PC-3 (cell line): ENCODE results near the gene ZSCAN12. TPM values are rescaled to one million over a fixed set of nuclear protein-coding genes. Genes with fewer than 3 reads are reported as not detected.

Source experiments
- ATAC-seq: fragments of 200-7000 bp; cut with Tn5 transposase; 2 replicates; pipeline ENCODE4 v1.9.1; 2020; ENCODE audit warnings: mild to moderate bottlenecking, moderate library complexity
- BruUV-seq: library from RNA; stranded (reverse); fragments of 400-500 nt; replicated peaks from 2 replicates; lab custom pipeline; 2021; lab: Mats Ljungman, UMichigan
- CTCF ChIA-PET: fragments of 300-600 bp; sonication (Branson Sonifier 250); formaldehyde crosslinking; loops from one replicate; lab custom pipeline; 2022; ENCODE audit warnings: antibody characterized with exemption; lab: Charles Lee
- POLR2A ChIA-PET: fragments of 300-600 bp; sonication (Branson Sonifier 250); formaldehyde crosslinking; loops from one replicate; lab custom pipeline; 2022; ENCODE audit warnings: antibody characterized with exemption; ENCODE audit not compliant: unreplicated experiment; lab: Charles Lee
- DNase-seq: peaks from one replicate; pipeline ENCODE4 v3.0.0-alpha.2; 2015
- H2AFZ ChIP-seq: fragments of 300-600 bp; sonication (generic); 2 replicates; pipeline ENCODE4 v1.6.0; 2016; ENCODE audit warnings: antibody characterized with exemption, low read length
- H3F3A ChIP-seq: fragments of 300-600 bp; sonication (generic); one replicate; pipeline ENCODE4 v1.6.0; 2017; ENCODE audit warnings: antibody characterized with exemption, low read length, control low read depth, mild to moderate bottlenecking; ENCODE audit not compliant: unreplicated experiment
- H3K27ac ChIP-seq: fragments of 300-600 bp; sonication (generic); 2 replicates; pipeline ENCODE4 v1.5.1; 2016; ENCODE audit warnings: mild to moderate bottlenecking, low read length
- H3K27me3 ChIP-seq: fragments of 300-600 bp; sonication (generic); 2 replicates; pipeline ENCODE4 v1.6.1; 2016; ENCODE audit warnings: low read length, mixed read lengths
- H3K36me3 ChIP-seq: fragments of 300-600 bp; sonication (generic); 2 replicates; pipeline ENCODE4 v1.6.1; 2016; ENCODE audit warnings: low read depth, mixed run types, low read length, mixed read lengths
- H3K4me1 ChIP-seq: fragments of 300-600 bp; sonication (generic); 2 replicates; pipeline ENCODE4 v1.5.1; 2016; ENCODE audit warnings: low read length; ENCODE audit not compliant: insufficient read depth
- H3K4me2 ChIP-seq: fragments of 300-600 bp; sonication (generic); 2 replicates; pipeline ENCODE4 v1.6.0; 2016; ENCODE audit warnings: low read length
- H3K4me3 ChIP-seq: fragments of 300-600 bp; sonication (generic); 2 replicates; pipeline ENCODE4 v1.5.1; 2016; ENCODE audit warnings: mild to moderate bottlenecking, low read length, mixed read lengths
- H3K79me2 ChIP-seq: fragments of 300-600 bp; sonication (generic); 2 replicates; pipeline ENCODE4 v1.6.1; 2017; ENCODE audit warnings: low read length, mixed read lengths
- H3K9ac ChIP-seq: fragments of 300-600 bp; sonication (generic); 2 replicates; pipeline ENCODE4 v1.6.0; 2016; ENCODE audit warnings: mild to moderate bottlenecking, low read length
- H3K9me2 ChIP-seq: fragments of 300-600 bp; sonication (generic); replicated peaks from 2 replicates; pipeline ENCODE4 v1.6.1; 2016; ENCODE audit warnings: mixed run types, low read length, mixed read lengths
- H3K9me3 ChIP-seq: fragments of 300-600 bp; sonication (generic); 2 replicates; pipeline ENCODE4 v1.6.1; 2016; ENCODE audit warnings: low read length, mixed read lengths
- H4K20me1 ChIP-seq: fragments of 300-600 bp; sonication (generic); 2 replicates; pipeline ENCODE4 v1.6.1; 2016; ENCODE audit warnings: low read length, mixed read lengths
- EZH2 ChIP-seq: fragments of 300-600 bp; sonication (generic); IDR thresholded peaks from one replicate; pipeline ENCODE4 v1.6.1; 2017; ENCODE audit warnings: antibody characterized with exemption, mild to moderate bottlenecking, low read length; ENCODE audit not compliant: unreplicated experiment
- EZH2phosphoT487 ChIP-seq: fragments of 300-600 bp; sonication (generic); IDR thresholded peaks from 2 replicates; pipeline ENCODE4 v1.6.1; 2018; ENCODE audit warnings: mild to moderate bottlenecking, antibody characterized with exemption, low read length, borderline replicate concordance
- intact Hi-C: fragments of 100-400 bp; cut with micrococcal nuclease; formaldehyde crosslinking; loops from 2 replicates; pipeline ENCODE4 v1.9.0; 2023
- total RNA-seq: library from RNA; depleted of rRNA; stranded (reverse); fragments of >200 nt; gene quantifications from 2 replicates; pipeline ENCODE4 v1.2.3, GENCODE V29; 2014
- TF ChIP-seq, protein P1 (sequence below): fragments of 300-600 bp; sonication (generic); conservative IDR thresholded peaks from 2 replicates; pipeline ENCODE4 v1.5.1; 2017; ENCODE audit warnings: antibody characterized with exemption, low read depth, mild to moderate bottlenecking, low read length

The ZSCAN12 gene
- total RNA-seq, 1 experiment from 2014 or later, result 0.95 TPM

DNA sequence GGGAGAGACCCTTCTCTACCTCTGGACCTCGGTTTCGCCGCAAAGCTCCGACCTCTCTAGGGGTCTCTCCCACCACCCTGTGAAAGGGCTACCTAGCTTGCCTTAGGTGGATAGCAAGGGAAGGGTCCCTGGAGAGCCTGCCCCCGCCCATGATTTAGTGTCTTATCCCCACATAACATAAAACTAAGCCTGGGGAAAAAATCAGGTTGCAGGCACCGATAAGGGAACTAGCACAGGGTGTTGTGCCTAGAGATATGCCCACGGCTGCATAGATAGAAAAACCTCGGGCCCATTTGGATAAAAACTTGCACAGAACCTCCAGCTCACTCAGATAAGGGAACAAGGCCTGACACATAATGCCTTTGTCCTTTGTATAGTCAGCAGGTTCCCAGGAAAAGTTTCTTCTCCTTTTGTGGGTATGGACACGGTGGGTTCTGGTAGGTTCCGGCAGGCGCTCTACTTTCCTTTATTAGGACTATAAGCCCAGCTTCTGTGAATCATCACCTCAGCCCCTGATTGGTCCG is 64.4 kb downstream of the ZSCAN12 start:
- Histone ChIP-seq H3K79me2 (no peaks in the 10 kb centered on the region), H3K9ac (no peak overlapping the region), H3F3A (no peaks in the 10 kb centered on the region), H3K27me3 (no peaks in the 10 kb centered on the region), H4K20me1 (no peaks in the 10 kb centered on the region), H3K4me1 (peaks cover 12% of the 10 kb centered on the region), H3K36me3 (no peaks in the 10 kb centered on the region), H3K9me2 (no peaks in the 10 kb centered on the region), H3K27ac (no peak overlapping the region), H2AFZ (peak overlapping the region; percentile 86), H3K4me3 (peak overlapping the region; percentile 75), H3K4me2 (peak overlapping the region; percentile 96), H3K9me3 (no peaks in the 10 kb centered on the region)
- ChIA-PET CTCF (interaction anchor here (0.6 to 1.0 kb wide), 3 partner anchors 21 to 117 kb away, joined by 3 to 5 read pairs (median 4); partner anchors contain the start of gene PGBD1), POLR2A (interaction anchor here (0.6 to 1.2 kb wide), 3 partner anchors 16 to 68 kb away, joined by 3 to 8 read pairs (median 3); partner anchors contain the start of gene ZSCAN26)
- intact Hi-C loops, result loop anchor here (1.0 to 5.0 kb wide), 5 partner anchors 48 to 198 kb away; partner anchors contain the start of genes PGBD1, ZSCAN26 and ZSCAN9
- ATAC-seq (no peak), DNase-seq (no peak)
- no peak for TF ChIP-seq EZH2
- TF ChIP-seq, protein P1, sequence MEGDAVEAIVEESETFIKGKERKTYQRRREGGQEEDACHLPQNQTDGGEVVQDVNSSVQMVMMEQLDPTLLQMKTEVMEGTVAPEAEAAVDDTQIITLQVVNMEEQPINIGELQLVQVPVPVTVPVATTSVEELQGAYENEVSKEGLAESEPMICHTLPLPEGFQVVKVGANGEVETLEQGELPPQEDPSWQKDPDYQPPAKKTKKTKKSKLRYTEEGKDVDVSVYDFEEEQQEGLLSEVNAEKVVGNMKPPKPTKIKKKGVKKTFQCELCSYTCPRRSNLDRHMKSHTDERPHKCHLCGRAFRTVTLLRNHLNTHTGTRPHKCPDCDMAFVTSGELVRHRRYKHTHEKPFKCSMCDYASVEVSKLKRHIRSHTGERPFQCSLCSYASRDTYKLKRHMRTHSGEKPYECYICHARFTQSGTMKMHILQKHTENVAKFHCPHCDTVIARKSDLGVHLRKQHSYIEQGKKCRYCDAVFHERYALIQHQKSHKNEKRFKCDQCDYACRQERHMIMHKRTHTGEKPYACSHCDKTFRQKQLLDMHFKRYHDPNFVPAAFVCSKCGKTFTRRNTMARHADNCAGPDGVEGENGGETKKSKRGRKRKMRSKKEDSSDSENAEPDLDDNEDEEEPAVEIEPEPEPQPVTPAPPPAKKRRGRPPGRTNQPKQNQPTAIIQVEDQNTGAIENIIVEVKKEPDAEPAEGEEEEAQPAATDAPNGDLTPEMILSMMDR, result no peak
- TF ChIP-seq EZH2phosphoT487, result no peak
- BruUV-seq, result no TSS peak

DNA sequence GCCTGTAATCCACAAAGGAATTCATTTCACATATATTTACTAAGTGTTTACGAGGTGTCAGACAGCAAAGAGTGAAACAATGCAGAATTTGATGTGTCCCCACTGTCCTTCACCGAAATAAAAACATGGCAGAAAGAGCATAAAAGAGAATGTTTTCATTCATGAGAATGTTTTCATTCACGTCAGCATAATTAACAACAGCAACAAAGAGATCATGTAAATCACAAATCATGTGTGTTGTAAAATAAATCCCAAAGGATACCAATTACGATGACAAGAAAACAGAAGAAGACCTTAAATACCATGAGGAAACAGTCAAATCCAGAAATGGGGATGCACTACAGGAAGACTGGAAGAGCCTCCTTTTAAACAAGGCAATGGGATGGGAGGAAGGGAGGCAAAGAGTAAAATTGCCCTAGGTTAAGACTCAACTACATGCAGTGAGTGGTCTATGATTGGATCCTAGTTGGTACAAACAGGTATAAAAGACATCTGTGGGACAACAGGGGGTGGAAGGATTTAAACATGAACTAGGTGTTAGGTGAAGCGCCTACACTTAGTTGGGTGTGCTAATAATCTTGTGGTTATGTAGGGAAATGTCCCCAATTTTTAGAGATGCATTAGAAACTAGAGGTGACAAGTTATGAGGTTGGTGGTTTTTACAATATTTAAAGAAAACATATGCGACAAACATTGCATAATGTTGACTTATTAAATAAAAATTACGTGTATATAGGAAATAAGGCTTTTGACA is 65.1 kb downstream of the ZSCAN12 start:
- TF ChIP-seq EZH2 (no peak), EZH2phosphoT487 (no peak)
- TF ChIP-seq, protein P1, result no peak
- H3K27me3 ChIP-seq, result no peaks in the 10 kb centered on the region
- CTCF ChIA-PET, result no interaction called here
- peaks cover 12% of the 10 kb centered on the region for H3K4me1 ChIP-seq
- BruUV-seq, result no TSS peak
- ATAC-seq, result no peak
- H3K27ac ChIP-seq, result no peak overlapping the region
- peak overlapping the region; percentile 96 for H3K4me2 ChIP-seq
- no peaks in the 10 kb centered on the region for H3K36me3 ChIP-seq
- H3K9ac ChIP-seq, result no peak overlapping the region
- H3K9me2 ChIP-seq, result no peaks in the 10 kb centered on the region
- no peaks in the 10 kb centered on the region for H3K79me2 ChIP-seq
- intact Hi-C loops, result loop anchor here (1.0 to 5.0 kb wide), 5 partner anchors 49 to 197 kb away; partner anchors contain the start of genes PGBD1, ZSCAN26 and ZSCAN9
- no peak overlapping the region for H2AFZ ChIP-seq
- H4K20me1 ChIP-seq, result no peaks in the 10 kb centered on the region
- H3K4me3 ChIP-seq, result peak overlapping the region; percentile 75; the same call in 1 of the 2 replicates
- H3F3A ChIP-seq, result no peaks in the 10 kb centered on the region
- no peaks in the 10 kb centered on the region for H3K9me3 ChIP-seq
- POLR2A ChIA-PET, result no interaction called here
- no peak for DNase-seq
